ENCODE results near the gene GATAD2A. TPM values are rescaled to one million over a fixed set of nuclear protein-coding genes. Genes with fewer than 3 reads are reported as not detected.

The GATAD2A gene
- polyA plus RNA-seq, 4 donors, result 38.3 to 53.4 (median 48.4) TPM

DNA sequence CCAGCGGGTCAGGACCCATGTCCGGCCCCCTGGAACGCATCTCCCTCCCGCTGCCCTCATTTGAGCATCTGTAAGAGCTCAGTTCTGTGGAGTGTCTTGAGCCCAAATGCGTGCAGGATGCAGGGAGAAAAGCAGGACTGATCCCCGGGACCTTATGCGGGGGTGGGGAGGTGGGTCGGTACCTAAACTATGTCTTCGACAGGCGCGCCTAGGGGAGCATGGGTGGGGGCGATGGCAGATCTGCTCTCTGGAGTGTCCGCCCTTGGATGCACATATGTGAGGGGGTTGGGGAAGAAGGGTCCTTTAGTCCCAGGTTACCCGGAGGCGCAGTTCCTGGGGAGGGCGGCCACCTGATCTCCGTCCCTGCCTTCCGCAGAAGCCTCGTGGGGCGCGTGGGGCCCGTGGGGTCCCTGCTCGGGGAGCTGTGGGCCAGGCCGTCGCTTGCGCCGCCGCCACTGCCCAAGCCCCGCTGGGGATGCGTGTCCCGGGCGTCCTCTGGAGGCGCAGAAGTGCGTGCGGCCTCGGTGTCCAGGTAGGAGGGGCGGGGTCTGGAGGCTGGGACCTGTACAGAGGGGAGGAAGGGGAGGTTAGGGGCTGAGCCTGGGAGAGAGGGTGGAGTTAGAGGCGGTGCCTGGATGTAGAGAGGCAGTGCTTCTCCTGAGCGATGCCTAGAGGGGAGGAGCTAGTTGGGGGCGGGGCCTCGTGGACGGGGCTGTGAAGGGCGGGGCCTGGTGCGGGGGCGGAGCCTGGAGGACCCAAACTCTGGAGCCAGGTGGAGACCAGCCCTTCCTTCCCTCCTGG, 135.4 kb downstream of the GATAD2A start:
- no peak for DNase-seq (ENCODE audit: low read depth in 4 of 4, low spot score in 3 of 4)

DNA sequence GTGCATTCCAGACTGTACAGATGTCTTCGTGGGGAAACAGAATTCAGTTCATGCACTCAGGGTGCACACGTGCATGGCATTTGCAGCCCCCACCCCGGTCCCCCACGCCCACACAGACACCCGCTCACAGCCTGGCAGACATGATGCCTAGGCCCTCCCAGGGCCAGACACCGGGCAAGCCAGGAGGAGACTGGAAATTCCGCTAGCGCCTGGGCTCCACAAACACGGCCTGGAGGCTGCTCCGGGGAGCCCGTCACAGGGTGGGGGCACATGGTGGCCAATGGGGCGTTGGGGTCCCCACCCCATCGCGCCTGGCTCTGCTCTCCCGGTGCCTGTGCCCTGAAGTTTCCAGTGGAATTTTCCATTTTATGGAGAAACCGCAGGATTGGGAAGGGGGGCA, 136.1 kb downstream of the GATAD2A start:
- DNase-seq (ENCODE audit: low read depth in 4 of 4, low spot score in 3 of 4), result no peak

DNA sequence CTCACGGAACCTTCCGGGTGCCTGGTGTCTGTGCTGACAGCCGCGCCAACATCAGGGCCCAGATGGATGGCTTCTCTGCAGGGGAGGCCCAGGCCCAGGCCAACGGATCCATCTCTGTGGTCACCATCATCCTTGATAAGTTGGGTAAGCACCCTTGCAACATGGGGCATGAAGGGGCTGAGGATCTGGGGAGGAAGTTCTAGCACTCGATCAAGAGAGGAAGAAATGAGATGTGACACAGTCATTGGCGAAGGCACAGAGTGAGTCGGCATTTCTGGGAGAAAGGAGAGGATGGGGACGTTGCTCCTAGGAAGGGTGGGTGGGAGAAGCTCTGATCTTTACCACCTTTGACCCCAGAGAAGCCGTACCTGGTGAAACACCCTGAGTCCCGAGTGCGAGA, 137.0 kb downstream of the GATAD2A start:
- no peak for DNase-seq (ENCODE audit: low read depth in 4 of 4, low spot score in 3 of 4)

DNA sequence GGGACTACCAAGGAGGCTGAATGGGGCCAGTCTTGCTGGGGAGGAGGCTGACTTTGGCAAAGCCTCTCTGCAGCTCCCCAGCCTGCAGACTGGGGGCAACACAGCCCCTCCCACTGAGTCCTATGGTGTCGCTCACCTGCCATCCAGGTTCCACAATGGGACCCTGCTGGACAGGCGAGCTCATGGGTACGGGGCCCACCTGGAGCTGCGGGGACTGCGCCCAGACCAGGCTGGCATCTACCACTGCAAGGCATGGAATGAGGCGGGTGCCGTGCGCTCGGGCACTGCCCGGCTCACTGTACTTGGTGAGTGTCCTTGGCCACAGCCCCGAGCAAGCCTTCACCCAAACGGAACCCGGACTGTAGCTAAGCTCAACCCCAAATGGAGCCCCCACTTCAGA, 137.6 kb downstream of the GATAD2A start:
- no peak for DNase-seq (ENCODE audit: low read depth in 4 of 4, low spot score in 3 of 4)

DNA sequence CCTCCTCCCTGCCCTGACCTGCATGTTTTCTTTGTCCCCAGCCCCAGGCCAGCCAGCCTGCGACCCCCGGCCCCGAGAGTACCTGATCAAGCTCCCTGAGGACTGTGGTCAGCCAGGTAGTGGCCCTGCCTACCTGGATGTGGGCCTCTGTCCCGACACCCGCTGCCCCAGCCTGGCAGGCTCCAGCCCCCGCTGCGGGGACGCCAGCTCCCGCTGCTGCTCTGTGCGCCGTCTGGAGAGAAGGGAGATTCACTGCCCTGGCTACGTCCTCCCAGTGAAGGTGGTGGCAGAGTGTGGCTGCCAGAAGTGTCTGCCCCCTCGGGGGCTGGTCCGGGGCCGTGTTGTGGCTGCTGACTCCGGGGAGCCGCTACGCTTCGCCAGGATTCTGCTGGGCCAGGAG, 138.2 kb downstream of the GATAD2A start:
- DNase-seq (ENCODE audit: low read depth in 4 of 4, low spot score in 3 of 4), result no peak

DNA sequence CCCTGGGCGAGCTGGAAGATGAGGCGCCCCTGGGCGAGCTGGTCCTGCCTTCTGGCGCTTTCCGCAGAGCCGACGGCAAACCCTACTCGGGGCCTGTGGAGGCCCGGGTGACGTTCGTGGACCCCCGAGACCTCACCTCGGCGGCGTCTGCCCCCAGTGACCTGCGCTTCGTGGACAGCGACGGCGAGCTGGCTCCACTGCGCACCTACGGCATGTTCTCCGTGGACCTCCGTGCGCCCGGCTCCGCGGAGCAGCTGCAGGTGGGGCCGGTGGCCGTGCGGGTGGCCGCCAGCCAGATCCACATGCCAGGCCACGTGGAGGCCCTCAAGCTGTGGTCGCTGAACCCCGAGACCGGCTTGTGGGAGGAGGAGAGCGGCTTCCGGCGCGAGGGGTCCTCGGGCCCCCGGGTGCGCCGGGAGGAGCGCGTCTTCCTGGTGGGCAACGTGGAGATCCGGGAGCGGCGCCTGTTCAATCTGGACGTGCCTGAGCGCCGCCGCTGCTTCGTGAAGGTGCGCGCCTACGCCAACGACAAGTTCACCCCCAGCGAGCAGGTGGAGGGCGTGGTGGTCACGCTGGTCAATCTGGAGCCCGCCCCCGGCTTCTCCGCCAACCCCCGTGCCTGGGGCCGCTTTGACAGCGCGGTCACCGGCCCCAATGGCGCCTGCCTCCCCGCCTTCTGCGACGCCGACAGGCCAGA, 138.9 kb downstream of the GATAD2A start:
- DNase-seq (ENCODE audit: low read depth in 4 of 4, low spot score in 3 of 4), result no peak

DNA sequence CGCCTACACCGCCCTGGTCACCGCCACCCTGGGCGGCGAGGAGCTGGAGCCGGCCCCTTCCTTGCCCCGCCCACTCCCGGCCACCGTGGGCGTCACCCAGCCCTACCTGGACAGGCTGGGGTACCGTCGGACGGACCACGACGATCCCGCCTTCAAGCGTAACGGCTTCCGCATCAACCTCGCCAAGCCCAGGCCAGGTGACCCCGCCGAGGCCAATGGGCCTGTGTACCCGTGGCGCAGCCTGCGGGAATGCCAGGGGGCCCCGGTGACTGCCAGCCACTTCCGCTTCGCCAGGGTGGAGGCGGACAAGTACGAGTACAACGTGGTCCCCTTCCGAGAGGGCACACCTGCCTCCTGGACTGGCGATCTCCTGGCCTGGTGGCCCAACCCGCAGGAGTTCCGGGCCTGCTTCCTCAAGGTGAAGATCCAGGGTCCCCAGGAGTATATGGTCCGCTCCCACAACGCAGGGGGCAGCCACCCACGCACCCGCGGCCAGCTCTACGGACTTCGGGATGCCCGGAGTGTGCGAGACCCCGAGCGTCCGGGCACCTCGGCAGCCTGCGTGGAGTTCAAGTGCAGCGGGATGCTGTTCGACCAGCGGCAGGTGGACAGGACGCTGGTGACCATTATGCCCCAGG, 139.6 kb downstream of the GATAD2A start:
- no peak for DNase-seq (ENCODE audit: low read depth in 4 of 4, low spot score in 3 of 4)

DNA sequence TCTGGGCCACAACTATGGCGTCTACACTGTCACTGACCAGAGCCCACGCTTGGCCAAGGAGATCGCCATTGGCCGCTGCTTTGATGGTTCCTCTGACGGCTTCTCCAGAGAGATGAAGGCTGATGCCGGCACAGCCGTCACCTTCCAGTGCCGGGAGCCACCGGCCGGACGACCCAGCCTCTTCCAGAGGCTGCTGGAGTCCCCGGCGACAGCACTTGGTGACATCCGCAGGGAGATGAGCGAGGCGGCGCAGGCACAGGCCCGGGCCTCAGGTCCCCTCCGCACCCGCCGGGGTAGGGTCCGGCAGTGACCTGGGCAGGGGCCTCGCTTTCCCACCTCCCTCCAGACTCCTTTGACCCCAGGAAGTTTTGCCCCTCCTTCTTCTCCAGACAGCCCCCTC, 140.2 kb downstream of the GATAD2A start:
- DNase-seq (ENCODE audit: low read depth in 4 of 4, low spot score in 3 of 4), result no peak

DNA sequence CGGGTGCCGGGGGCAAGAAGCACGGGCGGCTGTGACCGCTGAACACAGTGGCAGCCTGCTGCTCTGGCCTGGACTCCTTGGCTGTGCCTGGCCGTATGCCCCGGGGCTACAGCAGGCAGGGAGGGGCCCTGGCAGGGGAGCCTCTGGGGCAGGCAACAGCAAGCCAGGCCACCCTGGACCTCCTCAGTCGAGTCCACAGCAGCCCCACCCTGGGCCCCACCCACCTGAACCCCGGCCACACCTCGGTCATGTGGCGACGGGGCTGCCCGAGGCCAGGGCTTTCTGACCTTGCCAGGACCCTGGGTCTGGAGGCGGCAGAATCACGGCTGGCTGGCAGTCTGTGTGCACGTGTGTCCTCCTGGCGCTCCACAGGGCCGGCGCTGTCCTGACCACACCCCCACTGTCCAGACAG, 141.3 kb downstream of the GATAD2A start:
- DNase-seq (ENCODE audit: low read depth in 4 of 4, low spot score in 3 of 4), result no peak

DNA sequence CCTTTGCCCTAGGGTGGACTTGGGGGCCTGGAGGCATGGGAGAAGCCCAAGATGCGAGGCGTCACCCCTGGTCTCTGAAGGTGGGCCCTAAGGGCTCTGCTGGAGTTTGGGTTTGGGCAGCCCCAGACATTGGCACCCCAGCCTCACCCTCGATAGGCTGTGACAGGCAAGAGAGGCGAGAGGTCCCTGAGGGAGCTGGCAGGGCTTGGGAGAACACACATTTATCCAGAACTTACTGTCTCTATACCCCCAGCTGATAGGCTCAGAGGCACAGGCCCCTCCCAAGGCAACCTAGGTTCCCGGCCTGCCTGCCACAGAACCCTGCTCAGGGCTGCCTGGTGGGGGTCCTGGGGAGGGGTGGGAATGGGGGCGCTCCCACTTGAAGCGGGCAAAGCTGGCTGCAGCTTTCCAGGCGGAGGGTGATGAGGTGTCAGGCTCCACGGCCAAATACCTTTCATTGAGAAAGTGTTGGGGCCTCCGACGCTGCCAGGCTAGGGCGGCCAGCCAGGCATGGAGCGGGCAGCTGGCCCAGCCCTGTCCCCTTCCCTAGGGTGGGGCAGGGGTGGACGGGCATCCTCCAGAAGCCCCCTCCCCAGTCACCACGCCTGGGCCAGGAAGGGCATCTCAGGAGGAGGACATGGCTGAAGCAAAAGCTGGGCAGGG, 142.3 kb downstream of the GATAD2A start:
- no peak for DNase-seq (ENCODE audit: low read depth in 4 of 4, low spot score in 3 of 4)

DNA sequence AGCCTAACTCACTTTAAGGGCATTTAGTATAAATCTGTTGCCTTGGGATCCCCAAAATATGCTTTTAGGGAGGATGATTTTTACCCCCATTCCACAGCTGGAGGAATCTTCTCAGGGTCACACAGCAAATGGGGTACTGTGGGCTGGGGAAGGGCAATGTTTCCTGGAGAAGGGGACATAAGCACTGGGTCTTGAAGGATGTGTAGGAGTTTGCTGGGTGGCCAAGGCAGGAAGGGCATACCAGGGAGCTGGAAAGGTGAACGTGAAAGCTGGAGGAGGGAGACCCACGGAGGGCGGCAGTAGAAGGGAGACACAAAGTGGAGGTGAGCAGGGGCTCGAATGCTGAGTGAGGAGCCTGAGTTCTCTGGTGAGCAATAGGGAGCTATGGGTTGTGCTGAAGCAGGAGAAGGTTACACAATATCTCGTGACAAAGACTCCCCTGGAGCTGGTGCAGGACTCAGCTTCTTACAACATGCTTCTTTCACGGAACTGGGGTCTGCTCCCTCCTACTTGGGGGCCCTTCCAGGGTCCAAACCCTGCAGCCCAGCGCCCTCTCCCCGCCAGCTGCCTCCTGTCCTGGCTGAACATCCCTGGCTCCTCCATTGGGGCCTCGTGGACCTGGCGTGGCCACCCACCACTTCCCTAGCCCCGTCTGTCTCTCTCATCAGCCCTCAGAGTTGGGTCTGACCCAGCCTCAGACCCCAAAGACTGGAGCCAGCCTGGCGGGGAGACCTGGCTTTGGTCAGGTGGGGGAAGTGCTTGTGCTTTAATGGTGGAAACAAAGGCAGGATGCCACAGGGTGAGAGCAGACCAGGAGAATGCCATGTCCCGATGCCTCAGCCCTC, 143.7 kb downstream of the GATAD2A start:
- no peak for DNase-seq (ENCODE audit: low read depth in 4 of 4, low spot score in 3 of 4)

DNA sequence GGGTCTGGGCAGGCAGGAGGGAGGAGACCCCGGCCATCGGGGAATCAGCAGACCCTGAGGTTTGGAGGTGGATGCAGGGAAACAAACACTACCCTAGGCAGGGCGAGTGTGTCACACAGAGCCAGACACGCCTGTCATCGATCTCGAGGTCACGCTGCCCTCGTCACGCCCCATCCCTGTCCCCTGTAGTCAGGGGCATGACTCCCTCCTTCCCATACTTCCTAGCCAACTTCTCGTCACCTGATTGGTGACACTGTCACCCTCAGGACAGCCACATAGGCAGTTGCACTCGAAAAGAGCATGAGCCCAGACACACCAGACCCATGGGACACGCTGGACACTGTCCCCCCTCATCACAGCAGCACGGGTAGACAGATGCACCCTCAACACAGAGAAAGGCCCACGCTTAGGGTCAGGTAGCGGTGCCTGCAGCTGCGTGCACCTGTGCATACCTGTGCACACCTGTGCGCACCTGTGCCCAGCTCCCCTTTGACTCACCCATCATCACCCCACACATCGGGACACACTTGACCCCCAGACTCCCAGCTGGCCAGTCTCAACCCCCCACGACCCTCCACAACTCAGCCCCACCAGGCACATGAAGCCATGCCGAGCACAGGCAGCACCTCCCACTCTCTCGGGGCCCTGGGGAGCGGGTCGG, 144.5 kb downstream of the GATAD2A start:
- no peak for DNase-seq (ENCODE audit: low read depth in 4 of 4, low spot score in 3 of 4)

DNA sequence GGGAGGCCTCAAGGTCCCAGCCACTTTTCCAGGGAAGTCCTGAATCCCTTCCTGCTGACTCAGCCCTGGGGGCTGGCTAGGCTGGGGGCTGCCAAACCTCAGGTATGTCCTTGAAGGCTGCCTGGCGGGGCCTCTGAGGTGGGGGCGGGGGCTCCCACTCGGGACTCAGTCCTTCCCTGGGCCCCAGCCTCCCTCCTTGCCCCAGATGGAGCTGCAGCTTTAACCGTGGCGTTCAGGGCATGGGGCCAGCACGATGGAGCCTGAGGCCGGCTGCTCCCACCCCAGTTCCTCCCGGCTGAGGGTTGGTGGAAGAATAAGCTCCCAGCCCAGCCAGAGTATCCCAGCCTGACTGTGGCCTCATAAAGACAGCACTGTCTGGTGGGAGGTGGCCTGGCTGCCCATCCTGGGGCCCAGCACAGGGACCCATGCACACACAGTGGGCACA, 145.0 kb downstream of the GATAD2A start:
- no peak for DNase-seq (ENCODE audit: low read depth in 4 of 4, low spot score in 3 of 4)

DNA sequence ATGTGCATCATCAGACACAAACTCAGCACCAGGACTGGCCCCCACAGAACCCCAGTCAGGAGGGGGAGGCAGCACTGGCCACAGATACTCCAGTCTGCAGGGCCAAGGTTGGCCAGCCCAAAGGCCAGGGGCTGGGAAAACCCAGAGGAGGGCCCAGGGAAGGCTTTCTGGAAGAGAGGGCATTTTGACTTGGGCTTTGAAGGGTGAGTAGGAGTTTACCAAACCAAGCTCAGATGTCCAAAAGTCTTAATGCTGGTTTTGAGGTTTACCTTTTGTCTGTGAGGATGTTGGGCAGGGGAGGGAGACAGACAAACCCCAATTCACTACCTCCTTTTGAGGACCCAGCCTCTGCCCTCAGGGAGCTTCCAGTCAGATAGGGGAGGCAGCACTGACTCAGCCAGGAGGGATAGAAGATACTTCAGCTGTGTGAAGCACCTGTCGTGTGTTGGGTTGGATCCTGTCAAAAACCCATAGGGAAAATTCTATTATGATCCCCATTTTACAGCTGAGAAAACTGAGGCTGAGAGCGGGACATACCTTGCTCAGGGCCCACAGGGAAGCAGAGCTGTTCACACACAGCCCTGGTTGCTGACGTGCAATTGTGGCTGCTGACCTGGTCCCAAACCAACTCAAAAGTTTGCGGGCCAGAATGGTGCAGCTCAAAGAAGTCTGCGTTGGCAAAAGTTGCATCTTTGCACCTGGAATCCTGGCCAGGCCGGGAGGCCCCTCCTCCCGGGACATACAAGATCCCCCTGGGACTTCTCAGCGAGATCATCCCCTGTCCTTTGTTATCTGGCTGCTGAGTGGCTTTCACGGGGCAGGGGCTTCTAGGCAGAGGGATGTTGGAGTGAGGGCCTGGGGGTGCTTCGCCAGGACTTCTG, 145.7 kb downstream of the GATAD2A start:
- no peak for DNase-seq (ENCODE audit: low read depth in 4 of 4, low spot score in 3 of 4)

DNA sequence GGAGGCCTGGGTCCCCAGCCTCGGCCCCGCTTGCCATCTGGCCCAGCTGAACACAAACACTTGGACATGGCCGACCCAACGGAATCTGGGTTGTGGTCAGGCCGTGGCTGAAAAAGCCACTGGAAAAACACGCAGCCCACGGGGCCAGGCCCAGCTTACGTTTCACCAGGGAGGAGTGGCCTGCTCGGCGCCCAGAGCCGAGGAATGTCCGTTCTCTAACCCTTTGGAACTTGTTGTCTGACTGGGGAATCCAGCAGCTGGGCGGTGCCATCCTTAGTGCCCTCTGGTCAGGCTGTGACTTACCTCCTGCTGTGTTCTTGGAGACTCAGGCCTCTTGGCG, 146.3 kb downstream of the GATAD2A start:
- DNase-seq (ENCODE audit: low read depth in 4 of 4, low spot score in 3 of 4), result no peak

DNA sequence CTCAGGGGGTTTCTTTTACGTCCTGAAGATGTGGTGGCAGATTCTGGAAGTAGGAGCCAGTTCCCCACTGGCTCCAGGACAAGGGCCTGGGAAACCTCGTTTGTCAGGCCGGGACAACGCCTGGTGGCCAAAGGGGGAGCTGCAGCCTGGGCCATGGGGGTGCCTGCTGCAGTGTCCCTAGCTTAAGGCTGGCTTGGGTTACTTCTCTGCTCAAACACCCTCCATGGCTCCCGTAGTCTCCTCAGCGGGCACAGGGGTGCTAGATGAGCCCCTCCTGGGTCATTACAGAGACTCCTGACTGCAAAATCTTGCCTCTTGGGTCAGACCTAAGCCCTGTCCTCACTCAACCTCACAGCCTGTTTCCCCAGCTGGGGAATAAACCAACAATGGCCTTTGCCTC, 147.3 kb downstream of the GATAD2A start:
- DNase-seq (ENCODE audit: low read depth in 4 of 4, low spot score in 3 of 4), result no peak

DNA sequence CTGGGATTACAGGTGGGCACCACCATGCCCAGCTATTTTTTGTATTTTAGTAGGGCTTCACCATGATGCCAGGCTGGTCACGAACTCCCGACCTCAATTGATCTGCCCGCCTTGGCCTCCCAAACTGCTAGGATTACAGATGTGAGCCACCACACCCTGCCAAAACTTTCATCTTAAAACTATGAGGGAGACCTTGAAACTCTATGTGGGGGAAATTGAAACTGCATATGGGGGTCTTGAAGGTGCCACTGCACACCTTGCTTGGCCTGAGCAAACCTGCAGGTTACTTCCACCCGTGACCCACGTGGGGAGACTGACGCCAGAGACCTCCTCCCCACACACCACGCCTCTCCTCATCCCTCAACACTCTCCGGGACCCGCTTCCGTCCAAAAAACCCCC, 148.2 kb downstream of the GATAD2A start:
- DNase-seq (ENCODE audit: low read depth in 4 of 4, low spot score in 3 of 4), result no peak

DNA sequence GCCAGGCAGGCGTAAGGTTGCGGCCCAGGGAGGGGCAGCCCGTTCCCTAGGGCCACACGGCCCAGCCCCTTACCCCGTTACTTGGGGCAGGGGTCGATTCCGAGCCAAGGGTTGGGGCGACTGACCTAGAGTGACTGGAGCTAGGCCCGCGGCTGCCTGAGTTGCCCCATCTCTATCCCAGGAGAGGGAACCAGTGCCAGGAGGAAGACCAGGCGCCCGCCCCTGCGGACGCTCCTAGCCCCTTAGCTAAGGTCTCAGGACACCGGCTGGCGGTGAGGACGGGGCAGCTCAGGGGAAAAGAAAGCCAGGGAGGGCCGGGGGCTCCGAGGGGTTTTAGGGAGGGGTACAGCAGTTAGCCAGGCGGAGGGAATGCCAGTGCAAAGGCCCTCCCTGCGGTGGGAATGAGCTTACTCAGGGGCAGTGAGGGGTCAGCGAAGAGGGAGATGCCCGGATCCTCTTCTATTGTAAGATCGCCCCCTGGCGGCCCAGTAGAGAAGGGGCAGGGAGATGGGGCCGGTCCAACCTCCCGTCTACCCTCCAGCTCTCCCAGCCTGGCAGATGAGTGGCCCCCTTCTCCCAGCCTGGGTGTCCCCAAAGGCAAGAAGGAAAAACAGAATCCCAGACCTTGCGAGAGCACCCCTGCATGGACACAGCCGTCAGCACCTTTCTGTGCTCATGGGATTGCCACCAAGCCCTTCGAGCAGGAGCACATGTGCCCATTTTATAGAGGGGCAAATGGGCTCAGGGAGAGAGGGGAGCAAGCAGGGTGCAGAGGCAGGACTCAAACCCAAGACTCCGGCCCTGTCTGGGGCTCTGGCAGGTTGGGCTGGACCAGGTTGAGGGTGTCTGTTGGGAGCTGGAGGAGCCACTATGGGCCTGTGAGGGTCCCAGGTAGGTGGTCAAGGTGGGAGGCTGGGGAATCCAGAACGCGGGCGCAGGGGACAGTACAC, 148.9 kb downstream of the GATAD2A start:
- DNase-seq (ENCODE audit: low read depth in 4 of 4, low spot score in 3 of 4), result no peak

Measured in left renal pelvis (tissue), 4 donors.